ENCODE results near the gene TMEM132E. TPM values are rescaled to one million over a fixed set of nuclear protein-coding genes. Genes with fewer than 3 reads are reported as not detected.

The TMEM132E gene
- total and polyA plus RNA-seq, 2 of the 8 experiments (the other 6 are each of a cell fraction or from before 2014, with no cell fraction given) = 0.45 to 0.60 TPM

DNA sequence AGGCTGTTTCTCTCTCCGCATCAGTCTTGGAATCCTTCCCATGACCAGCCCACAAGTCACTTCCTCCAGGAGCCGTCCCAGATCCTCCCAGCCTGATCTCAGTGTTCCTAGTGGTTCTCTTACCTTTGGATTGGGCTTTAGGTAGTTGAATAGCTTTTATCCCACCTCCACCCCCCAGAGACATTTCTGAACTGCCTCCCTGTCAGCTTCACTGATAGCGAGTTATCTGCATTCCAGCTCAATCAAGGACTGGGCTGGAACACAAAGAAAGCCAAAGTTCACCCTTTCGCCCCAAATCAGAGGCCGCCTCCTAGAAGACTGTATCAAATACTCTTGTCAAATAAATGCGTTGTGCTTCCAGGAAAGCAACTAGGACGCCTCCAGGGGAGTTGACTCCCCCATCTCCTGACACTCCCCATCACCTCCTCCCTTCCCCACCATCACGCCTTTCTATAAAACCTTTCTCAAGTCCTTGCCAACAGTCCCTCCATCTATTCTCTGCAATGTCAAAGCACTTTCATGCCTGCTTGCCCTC is 72.7 kb downstream of the TMEM132E start:
- WGBS, 2 experiments (ENCODE audit: extremely low coverage in 1 of 2, insufficient coverage in 1 of 2, insufficient read length in 1 of 2, insufficient replicate concordance in 2 of 2, low coverage in 1 of 2, low lambda C conversion rate in 2 of 2, missing lambda C conversion rate in 1 of 2) = 84% methylated on average over 8 of the region's 8 CpGs; no CpG with 5 or more reads in 1 of the 2 experiments
- Histone ChIP-seq H3K27ac (ENCODE audit: low read depth, low read length) (no peak overlapping the region), H3K56ac (replicated peaks; ENCODE audit: insufficient read length, low read depth, low read length) (no peak overlapping the region), H2AFZ (ENCODE audit: low read length) (no peak overlapping the region), H4K5ac (ENCODE audit: insufficient read length, low read depth, low read length) (no peak overlapping the region), H3K27me3 (replicated peaks in 1 of 4; ENCODE audit: control insufficient read depth in 3 of 4, extremely low read depth in 1 of 4, insufficient read depth in 3 of 4, low read length in 3 of 4) (no peaks in the 10 kb centered on the region), H3K79me2 (ENCODE audit: control insufficient read depth in 1 of 2, insufficient read depth in 2 of 2, low read length in 2 of 2) (no peaks in the 10 kb centered on the region), H2AK5ac (ENCODE audit: low read depth, low read length) (no peak overlapping the region), H3K18ac (ENCODE audit: extremely low read depth, low read length) (no peak overlapping the region), H2BK12ac (ENCODE audit: low read depth, low read length) (0 out of 2 replicates have a peak overlapping the region, but pooled peaks have one; percentile 60), H2BK120ac (replicated peaks; ENCODE audit: low read depth, low read length) (no peak overlapping the region), H3K14ac (ENCODE audit: insufficient read length) (no peak overlapping the region), H3K23ac (ENCODE audit: insufficient read length) (no peak overlapping the region), H3K4me1 (replicated peaks in 1 of 4; ENCODE audit: control insufficient read depth in 3 of 4, insufficient read depth in 4 of 4, low read length in 3 of 4) (no peaks in the 10 kb centered on the region; a peak in 1 of 7 replicates), H3K9me3 (ENCODE audit: insufficient read depth in 2 of 2, low read depth in 1 of 2, low read length in 1 of 2) (no peaks in the 10 kb centered on the region), H2BK15ac (ENCODE audit: low read length) (no peak overlapping the region), H4K20me1 (replicated peaks in 1 of 2; ENCODE audit: control insufficient read depth in 1 of 2, insufficient read depth in 2 of 2, low read length in 2 of 2) (no peaks in the 10 kb centered on the region), H3K23me2 (ENCODE audit: low read depth, low read length) (no peaks in the 10 kb centered on the region), H3K4me2 (ENCODE audit: insufficient read depth in 1 of 2, low read depth in 2 of 2, low read length in 2 of 2) (no peak overlapping the region), H3K4ac (replicated peaks; ENCODE audit: insufficient read length, low read depth, low read length) (no peak overlapping the region), H3K4me3 (ENCODE audit: extremely low read depth in 1 of 4, insufficient read depth in 2 of 4, low read depth in 3 of 4, low read length in 4 of 4) (no peak overlapping the region), H2BK5ac (ENCODE audit: low read depth, low read length) (no peak overlapping the region), H3K9ac (replicated peaks in 1 of 4; ENCODE audit: extremely low read depth in 1 of 4, low read depth in 3 of 4, low read length in 3 of 4) (no peak overlapping the region; a peak in 2 of 7 replicates), H3K79me1 (ENCODE audit: low read depth, low read length) (no peaks in the 10 kb centered on the region), H4K8ac (ENCODE audit: extremely low read depth, insufficient read depth, low read length) (no peak overlapping the region), H2BK20ac (ENCODE audit: low read length) (no peak overlapping the region), H4K91ac (replicated peaks; ENCODE audit: insufficient read length, low read length) (no peak overlapping the region), H3K36me3 (ENCODE audit: control insufficient read depth in 2 of 4, insufficient read depth in 4 of 4, low read length in 3 of 4) (no peaks in the 10 kb centered on the region)
- FAIRE-seq = no peak
- ChIA-PET CTCF (ENCODE audit: partially characterized antibody) (interaction anchor here (0.7 to 0.8 kb wide), 2 partner anchors 13 to 93 kb away, joined by 3 read pairs; no protein-coding TSS in a partner anchor), POLR2A (ENCODE audit: partially characterized antibody) (no interaction called here)
- DNase-seq (ENCODE audit: low read depth in 1 of 2, low spot score in 2 of 2) = no peak
- TF ChIP-seq RXRA (IDR thresholded peaks at IDR 0.05; ENCODE audit: insufficient read depth, low read depth, low read length) (no peak), SIN3A (conservative IDR thresholded peaks at IDR 0.05 in 1 of 2, IDR thresholded peaks at IDR 0.05 in 1 of 2; ENCODE audit: low read depth in 1 of 2, low read length in 2 of 2) (no peak), FOSL1 (IDR thresholded peaks at IDR 0.05; ENCODE audit: insufficient read depth, low read depth, low read length) (no peak), SIRT6 (IDR thresholded peaks at IDR 0.05; ENCODE audit: low read length) (no peak), TBP (IDR thresholded peaks at IDR 0.05; ENCODE audit: low read depth, low read length) (no peak), PHF8 (conservative IDR thresholded peaks at IDR 0.05; ENCODE audit: low read depth, low read length) (no peak), SAP30 (IDR thresholded peaks at IDR 0.05; ENCODE audit: insufficient read depth, insufficient replicate concordance, low read length) (no peak), TAF1 (IDR thresholded peaks at IDR 0.05; ENCODE audit: low read depth, low read length) (no peak), ZNF274 (IDR thresholded peaks at IDR 0.05; ENCODE audit: borderline replicate concordance, extremely low read depth, low read length) (no peak), EGR1 (IDR thresholded peaks at IDR 0.05; ENCODE audit: borderline replicate concordance, low read depth, low read length) (no peak), CBX8 (IDR thresholded peaks at IDR 0.05; ENCODE audit: borderline replicate concordance, low read depth, low read length) (no peak), SP4 (IDR thresholded peaks at IDR 0.05; ENCODE audit: low read length) (no peak), SUZ12 (IDR thresholded peaks at IDR 0.05; ENCODE audit: low read length) (no peak)
- TF ChIP-seq, protein P1, sequence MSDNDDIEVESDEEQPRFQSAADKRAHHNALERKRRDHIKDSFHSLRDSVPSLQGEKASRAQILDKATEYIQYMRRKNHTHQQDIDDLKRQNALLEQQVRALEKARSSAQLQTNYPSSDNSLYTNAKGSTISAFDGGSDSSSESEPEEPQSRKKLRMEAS (IDR thresholded peaks at IDR 0.05) = no peak

Data from H1 (cell line).